Pancreas (tissue), 10 donors: ENCODE data around the gene TCF15. TPM values are rescaled to one million over a fixed set of nuclear protein-coding genes. Genes with fewer than 3 reads are reported as not detected.

Experiments
- ATAC-seq, 4 donors: fragments of 200-7000 bp; cut with Tn5 transposase; one replicate each; pipeline versions ENCODE4 v1.8.0 to v1.9.1; 2020; ENCODE audit warnings: mild to moderate bottlenecking in 4 of 4, moderate library complexity in 4 of 4
- DNase-seq, 6 donors: peaks; one replicate each; pipeline ENCODE4 v3.0.0-alpha.2; 2020
- FAIRE-seq: peaks from 2 replicates; lab custom pipeline; 2012; peaks lifted over from hg19 to GRCh38; lab: Jason Lieb, UNC
- H3K27ac ChIP-seq, 4 donors: fragments of 200-600 bp; sonication (generic); 1 replicate in 3 of 4; 2 replicates in 1 of 4; pipeline versions ENCODE4 v1.5.0 to v1.8.0; 2020
- H3K27me3 ChIP-seq, 4 donors: fragments of 200-600 bp; one replicate each; pipeline ENCODE4 v1.8.0; 2021
- H3K36me3 ChIP-seq, 3 donors: fragments of 200-600 bp; sonication (generic) in 1 of 3; one replicate each; pipeline versions ENCODE4 v1.5.0 to v1.8.0; 2020 to 2021
- H3K4me1 ChIP-seq, 3 donors: fragments of 200-600 bp; one replicate each; pipeline ENCODE4 v1.8.0; 2021
- H3K4me3 ChIP-seq, 4 donors: fragments of 200-600 bp; sonication (generic) in 2 of 4; one replicate each; pipeline versions ENCODE4 v1.5.0 to v1.8.0; 2020 to 2021
- H3K9me3 ChIP-seq, 4 donors: fragments of 200-600 bp; one replicate each; pipeline ENCODE4 v1.8.0; 2021
- WGBS, 2 donors: extraction: QIAGEN DNeasy Blood & Tissue Kit; methylation state at CpG; one replicate each; pipeline ENCODE4 v1.1.7; 2013; 5-methylcytosine and 5-hydroxymethylcytosine counted together
- intact Hi-C, 3 donors: fragments of 100-400 bp; cut with DNase I; formaldehyde crosslinking; loops; one replicate each; pipeline versions ENCODE4 v1.11.1 to v1.14.2; 2022
- polyA plus RNA-seq, 2 donors: library from polyadenylated mRNA; stranded (reverse); fragments of 200-250 nt; gene quantifications; one replicate each; pipeline ENCODE4 v1.2.3, GENCODE V29; 2013
- total RNA-seq, 6 donors: library from RNA; stranded (reverse); fragmentation: NEBNext Ultra II Directional in 4 of 6; extraction: Animal tissue kit (Norgen Biotek cat#: 25700) in 4 of 6; gene quantifications; one replicate each; pipeline versions ENCODE4 v1.2.1 to v1.2.4, GENCODE V29; 2021 to 2023
- TF ChIP-seq, protein P1 (sequence below), 4 donors: fragments of 200-600 bp; sonication (generic) in 3 of 4; IDR thresholded peaks; one replicate each; pipeline versions ENCODE4 v1.5.0 to v1.8.0; 2021; ENCODE audit warnings: antibody characterized with exemption in 4 of 4
- donor health status: healthy with polysubstance abuse.
- donor health status: DM: no; HTN: no; CAD: no; lungs with moderate emphysema.
- donor health status: DM: no; HTN: no; CAD: no.
- donor health status: control.
- donor health status: control.
- donor health status: Bipolar disorder and iron deficiency.
- donor health status: DM: yes; HTN: yes; CAD: no.
- donor health status: DM: no; HTN: no; CAD: no.
- donor health status: DM: no; HTN: no; CAD: no.
- donor health status: DM: yes; HTN: yes; CAD: no.

Gene TCF15
- total and polyA plus RNA-seq, 8 donors, result 0.16 to 0.80 (median 0.20) TPM; not detected in 1

DNA sequence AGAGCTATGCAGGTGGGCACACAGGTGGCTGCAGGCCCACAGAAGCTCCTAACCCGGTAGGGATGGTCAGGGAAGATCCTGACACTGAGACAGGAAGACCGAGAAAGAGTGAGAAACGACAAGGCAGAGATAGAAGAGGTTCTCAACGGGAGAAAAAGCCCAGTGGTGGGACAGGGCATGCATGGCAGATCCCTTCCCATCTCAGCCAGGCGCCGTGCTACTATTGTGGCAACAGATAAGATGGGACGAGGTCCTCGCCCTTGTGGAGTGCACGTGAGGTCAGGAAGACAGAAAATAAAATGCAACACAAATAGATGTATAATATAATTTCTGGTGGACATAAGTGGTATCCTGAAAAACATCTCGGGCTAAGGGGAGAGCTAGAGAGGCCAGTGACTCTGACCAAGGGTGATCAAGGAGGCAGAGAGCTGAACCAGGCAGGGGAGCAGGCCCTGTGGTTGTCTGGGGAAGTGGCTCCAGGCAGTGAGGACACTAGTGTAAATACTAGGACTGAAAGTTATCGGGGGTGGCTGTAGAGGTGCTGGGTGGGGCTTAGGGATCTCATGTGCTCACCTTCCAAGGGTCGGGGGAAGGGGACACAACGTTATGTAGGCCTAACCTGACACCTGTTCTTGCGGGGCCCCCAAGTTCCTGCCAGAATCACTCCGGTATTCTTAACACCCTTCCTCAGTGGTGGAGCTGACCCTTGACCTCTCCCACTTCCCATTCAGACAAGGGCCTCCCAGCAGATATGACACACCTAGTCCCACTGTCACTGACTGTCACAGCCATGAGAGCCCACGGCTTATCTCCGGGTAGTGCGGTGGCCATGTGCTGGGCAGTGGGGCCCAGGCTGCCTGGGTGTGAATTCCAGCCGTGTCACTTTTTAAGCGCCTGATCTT lies 41.9 kb upstream of the TCF15 start:
- peak overlapping the region in 1 of 4 donors; percentile 70 for H3K27ac ChIP-seq
- H3K4me3 ChIP-seq, result peak overlapping the region; percentile 44 to 77 (median 67)
- peaks cover 0 to 14% (median 13%) of the 10 kb centered on the region in 3 donors for H3K36me3 ChIP-seq
- intact Hi-C loops, result no loop called here
- ATAC-seq (no peak), DNase-seq (no peak), FAIRE-seq (no peak)
- WGBS, 2 donors, result 53 to 61% methylated on average over 20 of the region's 20 CpGs
- H3K4me1 ChIP-seq, result peaks cover 0 to 7% (median 0%) of the 10 kb centered on the region in 3 donors
- TF ChIP-seq, protein P1, sequence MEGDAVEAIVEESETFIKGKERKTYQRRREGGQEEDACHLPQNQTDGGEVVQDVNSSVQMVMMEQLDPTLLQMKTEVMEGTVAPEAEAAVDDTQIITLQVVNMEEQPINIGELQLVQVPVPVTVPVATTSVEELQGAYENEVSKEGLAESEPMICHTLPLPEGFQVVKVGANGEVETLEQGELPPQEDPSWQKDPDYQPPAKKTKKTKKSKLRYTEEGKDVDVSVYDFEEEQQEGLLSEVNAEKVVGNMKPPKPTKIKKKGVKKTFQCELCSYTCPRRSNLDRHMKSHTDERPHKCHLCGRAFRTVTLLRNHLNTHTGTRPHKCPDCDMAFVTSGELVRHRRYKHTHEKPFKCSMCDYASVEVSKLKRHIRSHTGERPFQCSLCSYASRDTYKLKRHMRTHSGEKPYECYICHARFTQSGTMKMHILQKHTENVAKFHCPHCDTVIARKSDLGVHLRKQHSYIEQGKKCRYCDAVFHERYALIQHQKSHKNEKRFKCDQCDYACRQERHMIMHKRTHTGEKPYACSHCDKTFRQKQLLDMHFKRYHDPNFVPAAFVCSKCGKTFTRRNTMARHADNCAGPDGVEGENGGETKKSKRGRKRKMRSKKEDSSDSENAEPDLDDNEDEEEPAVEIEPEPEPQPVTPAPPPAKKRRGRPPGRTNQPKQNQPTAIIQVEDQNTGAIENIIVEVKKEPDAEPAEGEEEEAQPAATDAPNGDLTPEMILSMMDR (IDR thresholded peaks at IDR 0.05), result no peak
- no peaks in the 10 kb centered on the region for H3K27me3 ChIP-seq
- H3K9me3 ChIP-seq, result no peaks in the 10 kb centered on the region

DNA sequence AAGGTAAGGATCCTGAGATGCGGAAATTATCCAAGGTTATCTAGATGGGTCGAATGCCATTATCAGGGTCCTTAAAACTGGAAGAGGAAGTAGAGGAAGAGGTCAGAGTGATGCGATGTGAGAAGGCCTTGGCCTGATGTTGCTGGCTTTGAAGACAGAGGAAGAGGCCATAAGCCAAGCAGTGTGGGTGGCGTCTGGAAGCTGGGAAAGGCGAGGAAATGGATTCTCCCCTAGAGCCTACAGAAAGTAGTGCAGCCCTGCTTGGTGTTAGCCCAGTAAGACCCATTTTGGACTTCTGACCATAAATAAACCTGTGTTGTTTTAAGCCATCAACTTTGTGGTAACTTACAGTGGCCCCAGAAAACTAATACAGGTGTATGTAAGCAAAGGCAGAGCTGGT lies 40.8 kb upstream of the TCF15 start:
- H3K27ac ChIP-seq, result no peak overlapping the region
- DNase-seq (no peak), FAIRE-seq (no peak), ATAC-seq (no peak)
- no peaks in the 10 kb centered on the region for H3K27me3 ChIP-seq
- TF ChIP-seq, protein P1 (IDR thresholded peaks at IDR 0.05), result no peak
- peaks cover 0 to 14% (median 13%) of the 10 kb centered on the region in 3 donors for H3K36me3 ChIP-seq
- H3K9me3 ChIP-seq, result no peaks in the 10 kb centered on the region
- H3K4me1 ChIP-seq, result peaks cover 0 to 7% (median 2%) of the 10 kb centered on the region in 3 donors
- WGBS, 2 donors, result 81 to 83% methylated on average over 5 of the region's 5 CpGs
- no peak overlapping the region for H3K4me3 ChIP-seq
- intact Hi-C loops, result no loop called here

DNA sequence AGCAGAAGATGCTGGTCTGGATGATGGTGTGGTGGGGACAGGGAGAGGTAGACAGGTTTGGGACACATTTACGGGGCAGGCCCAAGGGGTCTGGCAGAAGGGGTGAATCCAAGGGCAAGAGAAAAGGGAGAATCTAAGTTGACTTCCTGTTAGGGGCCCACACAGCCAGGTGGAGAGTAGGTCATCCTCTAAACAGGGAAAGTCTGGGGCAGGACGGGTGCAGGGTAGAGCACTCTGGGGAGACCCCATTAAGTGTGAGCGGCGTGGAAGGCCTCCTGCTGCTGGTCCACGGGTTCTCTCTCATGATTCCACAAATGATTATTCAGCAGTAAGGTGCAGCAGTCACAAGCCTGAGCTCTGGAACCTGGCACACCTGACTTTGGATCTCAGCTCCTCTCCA lies 40.2 kb upstream of the TCF15 start:
- DNase-seq (no peak), FAIRE-seq (no peak), ATAC-seq (no peak)
- TF ChIP-seq, protein P1 (IDR thresholded peaks at IDR 0.05), result no peak
- intact Hi-C loops, result no loop called here
- Histone ChIP-seq H3K4me1 (peaks cover 0 to 11% (median 6%) of the 10 kb centered on the region in 3 donors), H3K4me3 (no peak overlapping the region), H3K27ac (no peak overlapping the region), H3K9me3 (no peaks in the 10 kb centered on the region), H3K36me3 (peaks cover 0 to 14% (median 13%) of the 10 kb centered on the region in 3 donors), H3K27me3 (no peaks in the 10 kb centered on the region)
- 86 to 87% methylated on average over 5 of the region's 5 CpGs for WGBS, 2 donors

DNA sequence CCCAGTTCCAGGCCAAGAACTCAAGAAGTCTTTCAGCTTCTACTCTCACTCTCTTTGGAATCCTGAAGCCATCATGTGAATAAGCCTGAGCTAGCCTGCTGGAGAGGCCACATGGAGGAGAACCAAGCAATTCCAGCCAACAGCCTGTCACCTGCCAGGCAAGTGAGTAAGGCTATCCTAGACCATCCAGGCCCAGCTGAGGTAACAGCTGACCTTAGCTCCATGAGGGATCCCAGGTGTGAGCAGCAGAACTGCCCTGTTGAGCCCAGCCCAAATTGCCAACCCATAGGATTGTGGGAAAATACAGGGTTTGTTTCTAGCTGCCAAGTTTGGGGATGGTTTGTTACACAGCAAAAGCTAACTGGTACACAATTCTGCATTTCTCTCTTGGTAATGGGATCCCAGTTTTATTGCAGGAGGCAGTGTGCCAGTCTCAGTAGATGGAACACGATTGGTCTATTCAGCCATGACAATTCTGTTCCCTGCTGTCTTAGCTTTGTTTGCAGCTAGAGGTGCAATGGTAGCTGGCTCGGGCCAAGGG lies 37.4 kb upstream of the TCF15 start:
- Histone ChIP-seq H3K4me3 (no peak overlapping the region), H3K4me1 (peaks cover 0 to 6% (median 6%) of the 10 kb centered on the region in 3 donors), H3K36me3 (peaks cover 0 to 14% (median 13%) of the 10 kb centered on the region in 3 donors), H3K9me3 (no peaks in the 10 kb centered on the region), H3K27ac (no peak overlapping the region), H3K27me3 (no peaks in the 10 kb centered on the region)
- TF ChIP-seq, protein P1 (IDR thresholded peaks at IDR 0.05), result no peak
- FAIRE-seq (no peak), ATAC-seq (no peak), DNase-seq (no peak)
- 91 to 95% methylated on average over 2 of the region's 2 CpGs for WGBS, 2 donors
- intact Hi-C loops, result loop anchor here (10.0 kb wide), 1 partner anchor 293 kb away; no protein-coding TSS in a partner anchor
